DOHH2 (cell line): ENCODE data around the gene DDX51.

Source experiments
- H3F3A ChIP-seq: fragments of 200-600 bp; sonication (generic), shearing (Covaris generic); 2 replicates; pipeline ENCODE4 v1.6.0; 2016; ENCODE audit warnings: antibody characterized with exemption, mild to moderate bottlenecking; ENCODE audit not compliant: control insufficient read depth, insufficient read depth
- H3K27ac ChIP-seq: fragments of 200-600 bp; sonication (generic); 2 replicates; pipeline ENCODE4 v1.5.1; 2014; ENCODE audit warnings: low read depth, mild to moderate bottlenecking, low read length, moderate library complexity
- H3K27me3 ChIP-seq: fragments of 200-600 bp; sonication (generic); 2 replicates; pipeline ENCODE4 v1.6.1; 2014; ENCODE audit warnings: mild to moderate bottlenecking, low read length, mixed read lengths; ENCODE audit not compliant: control insufficient read depth
- H3K36me3 ChIP-seq: fragments of 200-600 bp; sonication (generic); 2 replicates; pipeline ENCODE4 v1.6.1; 2014; ENCODE audit warnings: mild to moderate bottlenecking, low read length, moderate library complexity, mixed read lengths; ENCODE audit not compliant: control insufficient read depth
- H3K4me1 ChIP-seq: fragments of 200-600 bp; sonication (generic); 2 replicates; pipeline ENCODE4 v1.6.1; 2014; ENCODE audit warnings: mild to moderate bottlenecking, low read length, mixed read lengths; ENCODE audit not compliant: control insufficient read depth
- H3K4me2 ChIP-seq: fragments of 200-600 bp; sonication (generic); 2 replicates; pipeline ENCODE4 v1.6.0; 2014; ENCODE audit warnings: mild to moderate bottlenecking, low read length, moderate library complexity
- H3K4me3 ChIP-seq: fragments of 200-600 bp; sonication (generic); 2 replicates; pipeline ENCODE4 v1.5.1; 2014; ENCODE audit warnings: mild to moderate bottlenecking, low read length, mixed read lengths
- H3K79me2 ChIP-seq: fragments of 200-600 bp; sonication (generic); 2 replicates; pipeline ENCODE4 v1.6.1; 2014; ENCODE audit warnings: mild to moderate bottlenecking, low read length, mixed read lengths; ENCODE audit not compliant: control insufficient read depth
- H3K9me2 ChIP-seq: fragments of 200-600 bp; sonication (generic); replicated peaks from 2 replicates; pipeline ENCODE4 v1.6.1; 2014; ENCODE audit warnings: mild to moderate bottlenecking, low read length, mixed read lengths; ENCODE audit not compliant: control insufficient read depth
- H3K9me3 ChIP-seq: fragments of 200-600 bp; sonication (generic); 2 replicates; pipeline ENCODE4 v1.6.1; 2014; ENCODE audit warnings: antibody characterized with exemption, low read length, mixed read lengths; ENCODE audit not compliant: control insufficient read depth, insufficient read depth
- H4K20me1 ChIP-seq: fragments of 200-600 bp; sonication (generic); 2 replicates; pipeline ENCODE4 v1.6.0; 2014; ENCODE audit warnings: low read depth, mild to moderate bottlenecking, antibody characterized with exemption, low read length, moderate library complexity; ENCODE audit not compliant: control insufficient read depth, insufficient read depth
- EZH2phosphoT487 ChIP-seq: fragments of 200-600 bp; sonication (generic); IDR thresholded peaks from 2 replicates; pipeline ENCODE4 v1.6.1; 2017; ENCODE audit warnings: borderline replicate concordance, mild to moderate bottlenecking, antibody characterized with exemption, low read length, moderate library complexity, mixed read lengths
- TF ChIP-seq, protein P1 (sequence below): fragments of 200-600 bp; sonication (generic); IDR thresholded peaks from one replicate; pipeline ENCODE4 v1.5.1; 2014; ENCODE audit warnings: antibody characterized with exemption, mild to moderate bottlenecking, low read depth, low read length; ENCODE audit not compliant: poor library complexity, severe bottlenecking

The DDX51 gene

DNA sequence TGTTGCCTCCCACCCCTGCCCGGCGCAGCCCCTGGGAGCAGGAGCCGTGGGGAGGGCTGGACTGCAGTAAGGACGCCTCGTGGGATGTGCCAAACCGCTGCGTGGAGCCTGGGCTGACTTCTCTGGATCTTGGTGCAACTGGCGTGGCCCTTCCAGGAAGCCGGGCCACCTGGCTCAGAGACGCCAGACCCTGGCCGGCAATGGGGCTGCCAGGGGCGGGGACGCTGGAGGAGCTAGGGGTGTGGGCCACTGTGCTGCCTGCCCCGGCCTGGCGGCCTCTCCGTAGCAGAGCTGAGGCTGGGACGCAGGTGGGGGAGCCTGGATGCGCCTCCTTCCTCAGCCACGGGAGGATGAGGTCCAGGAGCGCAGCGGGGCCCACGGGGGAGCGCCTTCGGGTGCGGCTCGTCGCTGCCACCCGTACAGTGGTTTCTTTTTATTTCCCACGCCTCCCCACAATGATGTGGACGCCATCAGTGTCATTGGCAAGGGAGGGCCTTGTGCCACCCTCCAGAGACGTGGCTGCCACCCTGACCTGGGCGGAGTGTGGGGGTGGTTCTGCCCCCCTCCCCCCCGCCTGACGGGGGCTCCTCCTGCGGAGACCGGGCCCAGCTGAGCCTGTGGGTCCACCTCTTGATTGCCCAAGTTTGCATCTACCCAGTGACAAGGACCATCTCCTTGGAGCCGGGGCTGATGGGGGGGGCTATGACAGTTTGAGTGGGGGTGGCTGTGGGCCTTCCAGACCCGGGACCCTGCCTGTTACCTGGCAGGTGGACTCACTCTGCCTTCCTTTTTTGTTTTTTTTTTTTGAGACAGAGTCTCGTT lies 11.3 kb downstream of the DDX51 start:
- no peak overlapping the region for H3K4me2 ChIP-seq
- H3K27me3 ChIP-seq: no peaks in the 10 kb centered on the region
- no peaks in the 10 kb centered on the region for H3K4me1 ChIP-seq
- no peak overlapping the region for H3K4me3 ChIP-seq
- no peaks in the 10 kb centered on the region for H3K9me3 ChIP-seq
- TF ChIP-seq, protein P1, sequence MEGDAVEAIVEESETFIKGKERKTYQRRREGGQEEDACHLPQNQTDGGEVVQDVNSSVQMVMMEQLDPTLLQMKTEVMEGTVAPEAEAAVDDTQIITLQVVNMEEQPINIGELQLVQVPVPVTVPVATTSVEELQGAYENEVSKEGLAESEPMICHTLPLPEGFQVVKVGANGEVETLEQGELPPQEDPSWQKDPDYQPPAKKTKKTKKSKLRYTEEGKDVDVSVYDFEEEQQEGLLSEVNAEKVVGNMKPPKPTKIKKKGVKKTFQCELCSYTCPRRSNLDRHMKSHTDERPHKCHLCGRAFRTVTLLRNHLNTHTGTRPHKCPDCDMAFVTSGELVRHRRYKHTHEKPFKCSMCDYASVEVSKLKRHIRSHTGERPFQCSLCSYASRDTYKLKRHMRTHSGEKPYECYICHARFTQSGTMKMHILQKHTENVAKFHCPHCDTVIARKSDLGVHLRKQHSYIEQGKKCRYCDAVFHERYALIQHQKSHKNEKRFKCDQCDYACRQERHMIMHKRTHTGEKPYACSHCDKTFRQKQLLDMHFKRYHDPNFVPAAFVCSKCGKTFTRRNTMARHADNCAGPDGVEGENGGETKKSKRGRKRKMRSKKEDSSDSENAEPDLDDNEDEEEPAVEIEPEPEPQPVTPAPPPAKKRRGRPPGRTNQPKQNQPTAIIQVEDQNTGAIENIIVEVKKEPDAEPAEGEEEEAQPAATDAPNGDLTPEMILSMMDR: no peak
- TF ChIP-seq EZH2phosphoT487: no peak
- no peaks in the 10 kb centered on the region; the same call in 1 of the 2 replicates for H4K20me1 ChIP-seq
- H3K36me3 ChIP-seq: peaks cover 6% of the 10 kb centered on the region
- no peaks in the 10 kb centered on the region for H3K9me2 ChIP-seq
- no peaks in the 10 kb centered on the region for H3K79me2 ChIP-seq
- no peak overlapping the region for H3K27ac ChIP-seq
- peaks cover 16% of the 10 kb centered on the region; the same call in 1 of the 2 replicates for H3F3A ChIP-seq

DNA sequence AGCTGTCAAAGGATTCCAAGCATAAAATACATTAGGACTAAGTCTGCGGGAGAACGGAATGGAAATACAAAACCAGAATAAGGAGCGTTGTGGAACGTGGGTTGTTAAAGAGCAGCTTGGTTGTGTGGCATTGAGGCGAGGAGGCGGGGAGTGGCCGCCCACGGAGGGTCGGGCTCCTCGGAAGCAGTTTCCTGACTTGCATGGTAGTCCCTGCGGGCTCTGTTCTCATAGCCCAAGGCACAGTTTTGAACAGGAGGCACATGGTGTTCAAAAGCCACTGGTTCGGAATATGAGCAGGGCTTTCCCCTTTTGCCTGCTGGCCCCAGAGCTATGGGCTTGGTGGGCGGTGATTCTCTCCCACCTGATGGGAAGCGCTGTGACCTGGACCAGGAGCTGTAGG lies 12.2 kb downstream of the DDX51 start:
- Histone ChIP-seq H3K4me2 (no peak overlapping the region), H3K4me1 (no peaks in the 10 kb centered on the region), H3K36me3 (peaks cover 12% of the 10 kb centered on the region), H3K4me3 (no peak overlapping the region), H3K9me3 (no peaks in the 10 kb centered on the region), H3K27ac (no peak overlapping the region), H3K79me2 (no peaks in the 10 kb centered on the region), H3K9me2 (no peaks in the 10 kb centered on the region), H4K20me1 (no peaks in the 10 kb centered on the region; the same call in 1 of the 2 replicates), H3K27me3 (no peaks in the 10 kb centered on the region), H3F3A (peaks cover 8% of the 10 kb centered on the region; the same call in 1 of the 2 replicates)
- no peak for TF ChIP-seq EZH2phosphoT487
- TF ChIP-seq, protein P1: no peak

DNA sequence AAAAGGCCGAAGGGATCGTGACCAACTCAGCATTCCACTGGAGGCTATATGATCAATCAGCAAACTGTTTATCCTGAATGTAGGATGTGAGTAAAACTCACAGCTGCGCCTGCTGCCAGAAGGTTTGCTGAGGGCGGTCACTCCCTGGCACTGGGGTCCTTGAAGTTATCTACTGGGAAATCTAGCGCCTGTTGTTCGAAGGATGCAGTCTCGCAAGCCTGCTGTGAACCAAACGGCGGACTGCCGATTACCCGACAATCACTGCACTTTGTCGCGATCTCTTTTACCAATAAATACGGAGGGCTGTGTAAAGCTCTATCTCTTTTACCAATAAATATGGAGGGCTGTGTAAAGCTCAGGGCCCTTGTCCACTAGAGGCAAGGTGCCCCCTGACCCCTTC lies 12.9 kb downstream of the DDX51 start:
- H4K20me1 ChIP-seq: no peaks in the 10 kb centered on the region; the same call in 1 of the 2 replicates
- peaks cover 19% of the 10 kb centered on the region for H3K36me3 ChIP-seq
- no peak overlapping the region for H3K4me3 ChIP-seq
- no peaks in the 10 kb centered on the region for H3K9me3 ChIP-seq
- H3F3A ChIP-seq: peaks cover 6% of the 10 kb centered on the region; the same call in 1 of the 2 replicates
- no peak overlapping the region for H3K4me2 ChIP-seq
- H3K27ac ChIP-seq: no peak overlapping the region
- H3K4me1 ChIP-seq: no peaks in the 10 kb centered on the region
- H3K27me3 ChIP-seq: no peaks in the 10 kb centered on the region
- H3K9me2 ChIP-seq: no peaks in the 10 kb centered on the region
- H3K79me2 ChIP-seq: no peaks in the 10 kb centered on the region
- no peak for TF ChIP-seq EZH2phosphoT487
- TF ChIP-seq, protein P1: no peak
